OCI-LY3 (cell line): Measurements from ENCODE around the gene CUX1.

Experiments
- H2AFZ ChIP-seq: fragments of 200-600, 300-600 bp; shearing (Covaris generic); 2 replicates; pipeline ENCODE4 v1.6.0; 2014; ENCODE audit warnings: antibody characterized with exemption, low read depth, low read length
- H3K27ac ChIP-seq: fragments of 200-600, 300-600 bp; sonication (generic); 2 replicates; pipeline ENCODE4 v1.5.1; 2014; ENCODE audit warnings: mild to moderate bottlenecking, low read length, moderate library complexity, mixed read lengths
- H3K27me3 ChIP-seq: fragments of 200-600, 300-600 bp; sonication (generic); 2 replicates; pipeline ENCODE4 v1.6.1; 2014; ENCODE audit warnings: low read depth, low read length, mixed read lengths
- H3K36me3 ChIP-seq: fragments of 200-600, 300-600 bp; sonication (generic); replicated peaks from 2 replicates; pipeline ENCODE3; 2014; ENCODE audit warnings: low read depth, low read length, mixed read lengths
- H3K4me1 ChIP-seq: fragments of 300-600, 200-600 bp; sonication (generic); 2 replicates; pipeline ENCODE4 v1.6.1; 2014; ENCODE audit warnings: low read length, mixed read lengths
- H3K4me2 ChIP-seq: fragments of 200-600, 300-600 bp; sonication (generic); 2 replicates; pipeline ENCODE4 v1.6.1; 2014; ENCODE audit warnings: low read length, mixed read lengths
- H3K4me3 ChIP-seq: fragments of 300-600, 200-600 bp; sonication (generic); 2 replicates; pipeline ENCODE4 v1.5.1; 2014; ENCODE audit warnings: antibody characterized with exemption, mild to moderate bottlenecking, low read length, moderate library complexity
- H3K79me2 ChIP-seq: fragments of 300-600, 200-600 bp; shearing (Covaris generic); 2 replicates; pipeline ENCODE4 v1.6.1; 2014; ENCODE audit warnings: mild to moderate bottlenecking, low read length, mixed read lengths
- H3K9ac ChIP-seq: fragments of 300-600, 200-600 bp; shearing (Covaris generic); 2 replicates; pipeline ENCODE4 v1.6.0; 2014; ENCODE audit warnings: mild to moderate bottlenecking, low read length, moderate library complexity
- H3K9me3 ChIP-seq: fragments of 200-600, 300-600 bp; shearing (Covaris generic); 2 replicates; pipeline ENCODE4 v1.6.1; 2014; ENCODE audit warnings: low read length, mixed read lengths; ENCODE audit not compliant: insufficient read depth
- H4K20me1 ChIP-seq: fragments of 200-600, 300-600 bp; sonication (generic); 2 replicates; pipeline ENCODE4 v1.6.1; 2016; ENCODE audit warnings: low read length, mixed read lengths; ENCODE audit not compliant: insufficient read depth
- CTCF ChIP-seq: fragments of 200-600, 300-600 bp; sonication (generic); IDR thresholded peaks from 2 replicates; pipeline ENCODE4 v1.5.1; 2014; ENCODE audit warnings: antibody characterized with exemption, low read length, low read depth
- EZH2phosphoT487 ChIP-seq: fragments of 200-600 bp; shearing (Covaris generic); IDR thresholded peaks from 2 replicates; pipeline ENCODE4 v1.6.1; 2018; ENCODE audit warnings: antibody characterized with exemption, mixed run types, low read depth

The CUX1 gene

GRCh38 chr7:102045681-102046372 is 228.4 kb downstream of the CUX1 start:
- Histone ChIP-seq H3K36me3 (no peaks in the 10 kb centered on the region), H4K20me1 (peaks cover 36% of the 10 kb centered on the region), H2AFZ (no peak overlapping the region), H3K27me3 (no peaks in the 10 kb centered on the region), H3K79me2 (peaks cover 4% of the 10 kb centered on the region; the same call in 1 of the 2 replicates), H3K9ac (no peak overlapping the region), H3K27ac (no peak overlapping the region), H3K4me2 (peak overlapping the region; percentile 24), H3K4me1 (peaks cover 26% of the 10 kb centered on the region), H3K9me3 (no peaks in the 10 kb centered on the region), H3K4me3 (no peak overlapping the region)
- TF ChIP-seq CTCF (no peak), EZH2phosphoT487 (no peak)

GRCh38 chr7:102046373-102047117 is 229.1 kb downstream of the CUX1 start:
- H3K4me1 ChIP-seq = peaks cover 26% of the 10 kb centered on the region
- peaks cover 36% of the 10 kb centered on the region for H4K20me1 ChIP-seq
- TF ChIP-seq EZH2phosphoT487 = no peak
- TF ChIP-seq CTCF = no peak
- no peak overlapping the region for H3K27ac ChIP-seq
- no peaks in the 10 kb centered on the region for H3K36me3 ChIP-seq
- H3K4me2 ChIP-seq = peak overlapping the region; percentile 24; the same call in 1 of the 2 replicates
- no peak overlapping the region for H2AFZ ChIP-seq
- H3K9ac ChIP-seq = no peak overlapping the region
- H3K4me3 ChIP-seq = no peak overlapping the region
- no peaks in the 10 kb centered on the region for H3K9me3 ChIP-seq
- H3K27me3 ChIP-seq = no peaks in the 10 kb centered on the region
- peaks cover 4% of the 10 kb centered on the region; the same call in 1 of the 2 replicates for H3K79me2 ChIP-seq

GRCh38 chr7:102047167-102047566 is 229.7 kb downstream of the CUX1 start:
- Histone ChIP-seq H3K27me3 (no peaks in the 10 kb centered on the region), H3K4me3 (no peak overlapping the region), H3K9ac (no peak overlapping the region), H3K36me3 (no peaks in the 10 kb centered on the region), H3K79me2 (peaks cover 4% of the 10 kb centered on the region; the same call in 1 of the 2 replicates), H3K27ac (no peak overlapping the region), H4K20me1 (peaks cover 36% of the 10 kb centered on the region), H3K9me3 (no peaks in the 10 kb centered on the region), H3K4me1 (peaks cover 26% of the 10 kb centered on the region), H3K4me2 (no peak overlapping the region), H2AFZ (no peak overlapping the region)
- TF ChIP-seq CTCF (no peak), EZH2phosphoT487 (no peak)

GRCh38 chr7:102049765-102050164 is 232.3 kb downstream of the CUX1 start:
- H3K79me2 ChIP-seq = peaks cover 4% of the 10 kb centered on the region; the same call in 1 of the 2 replicates
- no peak overlapping the region for H3K4me2 ChIP-seq
- H3K9ac ChIP-seq = no peak overlapping the region
- H3K36me3 ChIP-seq = peaks cover 5% of the 10 kb centered on the region
- no peaks in the 10 kb centered on the region for H3K27me3 ChIP-seq
- H3K4me1 ChIP-seq = peaks cover 31% of the 10 kb centered on the region
- peaks cover 7% of the 10 kb centered on the region; the same call in 1 of the 2 replicates for H3K9me3 ChIP-seq
- H4K20me1 ChIP-seq = peaks cover 27% of the 10 kb centered on the region
- H3K27ac ChIP-seq = no peak overlapping the region
- no peak overlapping the region for H2AFZ ChIP-seq
- TF ChIP-seq EZH2phosphoT487 (no peak), CTCF (no peak)
- H3K4me3 ChIP-seq = no peak overlapping the region
